GM19239 (cell line): ENCODE data around the gene DNAJC1.
A peak's percentile ranks its signal among the peaks of the same experiment; 100 is the strongest.
"Not testable (repeated sequence)": the region's sequence is repeated elsewhere in the genome, so short reads cannot be mapped to it uniquely, and the experiment has no call there.

Source experiments
- DNase-seq: peaks from one replicate; pipeline ENCODE4 v3.0.0; 2011; ENCODE audit warnings: low spot score; ENCODE audit not compliant: insufficient read length
- FAIRE-seq: peaks from 2 replicates; lab custom pipeline; 2011; peaks lifted over from hg19 to GRCh38; lab: Jason Lieb, UNC

Gene DNAJC1, protein sequence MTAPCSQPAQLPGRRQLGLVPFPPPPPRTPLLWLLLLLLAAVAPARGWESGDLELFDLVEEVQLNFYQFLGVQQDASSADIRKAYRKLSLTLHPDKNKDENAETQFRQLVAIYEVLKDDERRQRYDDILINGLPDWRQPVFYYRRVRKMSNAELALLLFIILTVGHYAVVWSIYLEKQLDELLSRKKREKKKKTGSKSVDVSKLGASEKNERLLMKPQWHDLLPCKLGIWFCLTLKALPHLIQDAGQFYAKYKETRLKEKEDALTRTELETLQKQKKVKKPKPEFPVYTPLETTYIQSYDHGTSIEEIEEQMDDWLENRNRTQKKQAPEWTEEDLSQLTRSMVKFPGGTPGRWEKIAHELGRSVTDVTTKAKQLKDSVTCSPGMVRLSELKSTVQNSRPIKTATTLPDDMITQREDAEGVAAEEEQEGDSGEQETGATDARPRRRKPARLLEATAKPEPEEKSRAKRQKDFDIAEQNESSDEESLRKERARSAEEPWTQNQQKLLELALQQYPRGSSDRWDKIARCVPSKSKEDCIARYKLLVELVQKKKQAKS

DNA sequence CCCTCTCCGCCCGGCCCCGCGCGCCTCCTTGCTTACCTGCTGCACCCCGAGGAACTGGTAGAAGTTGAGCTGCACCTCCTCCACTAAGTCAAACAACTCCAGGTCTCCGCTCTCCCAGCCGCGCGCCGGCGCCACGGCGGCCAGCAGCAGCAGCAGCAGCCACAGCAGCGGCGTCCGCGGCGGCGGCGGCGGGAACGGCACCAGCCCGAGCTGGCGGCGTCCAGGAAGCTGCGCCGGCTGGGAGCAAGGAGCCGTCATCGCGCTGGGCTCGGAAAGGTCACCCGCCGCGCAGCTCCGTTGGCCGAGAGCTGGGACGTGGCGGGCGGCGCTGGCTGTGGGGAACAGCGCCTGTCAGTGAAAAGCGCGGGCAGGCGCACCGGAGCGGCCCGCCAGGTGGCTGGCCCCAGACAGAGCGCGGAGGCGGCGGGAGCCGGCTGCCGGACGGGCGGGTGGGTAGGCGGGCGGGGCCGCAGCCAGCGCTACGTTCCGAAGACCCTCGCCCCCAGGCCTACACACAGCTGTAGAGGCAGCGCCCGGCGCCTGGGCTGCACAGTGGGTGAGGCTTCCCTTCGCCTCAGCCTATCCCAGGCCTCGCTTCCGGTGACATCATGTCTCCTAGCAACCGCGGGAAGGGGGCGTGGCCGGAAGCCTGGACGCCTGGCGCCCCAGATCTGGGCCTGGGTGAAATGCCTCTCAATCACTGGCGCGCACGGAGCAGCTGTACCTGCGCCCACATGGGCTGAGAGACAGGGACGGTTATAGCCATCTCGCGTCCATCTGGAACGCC lies at the start of gene DNAJC1:
TSS of gene DNAJC1 (minus strand) at position 554 of the 787 bp plus-strand sequence. CDS start at position 258, 296 bp downstream.
- FAIRE-seq = peak; percentile 99
- DNase-seq = peak; percentile 74

DNA sequence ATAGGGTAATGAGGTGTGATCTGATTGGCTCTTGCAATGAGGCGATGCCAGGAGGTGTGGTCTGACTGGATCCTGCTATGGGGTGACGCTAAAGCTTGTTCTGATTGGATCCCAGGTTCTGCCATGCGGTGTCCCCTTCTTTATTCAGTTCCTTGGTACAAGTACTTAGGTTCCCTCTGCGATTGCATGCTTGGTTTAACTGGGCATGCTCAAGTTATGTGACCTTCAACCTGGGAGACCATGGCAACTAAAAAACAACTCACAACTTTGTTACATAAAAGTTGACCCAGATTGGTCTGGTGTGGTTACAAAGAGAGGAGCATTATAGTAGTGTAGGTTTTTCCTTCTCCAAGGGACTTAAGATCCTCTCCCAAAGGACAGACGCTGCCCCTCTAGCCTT lies 49.5 kb upstream of the DNAJC1 start:
- no peak for DNase-seq
- no peak for FAIRE-seq

DNA sequence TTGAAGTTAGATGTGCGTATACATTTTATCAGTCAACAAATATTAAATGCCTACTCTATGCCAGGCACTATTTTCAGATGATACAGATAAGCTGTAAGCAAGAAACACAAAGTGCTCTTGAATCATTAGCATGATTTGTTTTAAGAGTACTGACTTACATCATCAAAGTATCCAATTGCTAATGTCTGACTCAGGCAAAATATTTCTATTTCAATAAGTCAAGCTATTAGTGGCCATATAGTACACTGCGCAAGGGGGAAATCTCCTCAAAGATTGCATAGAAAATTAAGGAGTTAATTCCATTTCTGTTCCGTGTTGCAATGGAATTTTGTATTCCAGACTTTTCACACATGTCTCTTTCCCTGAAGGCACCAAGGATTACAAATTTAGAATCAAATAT lies 46.1 kb upstream of the DNAJC1 start:
- DNase-seq (no peak), FAIRE-seq (no peak)

DNA sequence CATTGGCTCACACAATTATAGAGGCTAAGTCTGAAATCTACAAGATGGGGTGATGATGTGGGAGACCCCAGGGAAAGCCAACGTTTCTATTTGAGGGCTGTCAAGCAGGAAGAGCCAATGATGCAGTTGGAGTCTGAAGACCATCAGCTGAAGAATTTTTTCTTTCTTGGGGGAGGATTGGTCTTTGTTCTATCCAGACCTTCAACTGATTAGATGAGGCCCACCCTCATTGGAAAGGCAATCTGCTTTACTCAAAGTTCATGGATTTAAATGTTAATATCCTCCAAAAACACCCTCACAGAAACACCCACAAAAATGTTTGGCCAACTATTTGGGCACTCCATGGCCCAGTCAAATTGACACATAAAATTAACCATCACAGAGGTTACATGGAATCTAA lies 44.3 kb upstream of the DNAJC1 start:
- FAIRE-seq (no peak), DNase-seq (no peak)

DNA sequence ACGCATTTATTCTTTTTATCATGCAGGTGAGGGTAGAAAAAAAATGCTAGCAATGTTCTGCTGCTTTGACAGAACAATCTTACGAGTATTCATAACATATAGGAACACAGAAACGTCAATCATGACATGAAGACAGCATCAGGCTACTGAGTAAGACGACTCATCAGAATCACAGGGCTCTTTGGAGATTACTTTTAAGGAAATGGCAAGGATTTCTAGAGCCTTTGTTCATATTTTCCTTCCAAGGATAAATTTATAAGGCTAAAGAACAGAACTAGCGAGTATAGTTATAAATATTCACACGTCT lies 39.8 kb upstream of the DNAJC1 start:
- DNase-seq (no peak), FAIRE-seq (no peak)

DNA sequence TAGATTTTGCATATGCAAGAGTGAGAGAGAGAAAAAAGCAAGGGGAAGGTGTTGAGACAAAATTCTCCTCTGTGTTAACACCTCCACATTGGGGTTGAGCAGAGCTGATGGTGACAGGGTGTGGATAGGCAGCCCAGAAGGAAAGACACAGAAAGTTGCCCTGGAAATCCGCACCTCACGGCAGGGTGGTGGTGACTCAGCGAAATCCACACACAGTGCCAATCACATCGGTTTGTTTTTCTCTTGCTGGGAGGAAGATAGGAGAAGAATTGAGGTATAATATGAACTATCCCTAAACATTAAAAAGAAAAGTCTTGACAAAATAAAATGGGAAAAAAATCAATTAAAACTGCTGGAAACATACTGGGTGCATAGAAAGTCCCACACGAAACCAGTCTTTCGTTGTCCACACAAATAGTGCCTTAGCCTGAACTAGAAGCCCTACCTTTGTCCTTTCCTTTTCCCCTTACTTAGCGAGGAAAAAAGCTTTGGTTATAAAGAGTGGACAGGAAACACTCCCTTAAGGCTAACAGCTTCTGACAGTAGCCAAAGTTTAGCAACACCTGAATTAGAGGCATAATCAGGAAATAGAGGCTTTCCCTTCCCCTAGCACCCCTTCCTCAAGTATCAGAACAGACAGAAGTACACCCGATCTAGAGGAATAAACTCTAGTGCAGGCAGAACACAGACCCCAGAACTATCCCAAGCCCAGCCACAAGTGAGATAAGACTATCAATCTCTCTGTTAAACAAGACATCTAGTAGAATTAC lies 39.2 kb upstream of the DNAJC1 start:
- no peak for DNase-seq
- FAIRE-seq = no peak

DNA sequence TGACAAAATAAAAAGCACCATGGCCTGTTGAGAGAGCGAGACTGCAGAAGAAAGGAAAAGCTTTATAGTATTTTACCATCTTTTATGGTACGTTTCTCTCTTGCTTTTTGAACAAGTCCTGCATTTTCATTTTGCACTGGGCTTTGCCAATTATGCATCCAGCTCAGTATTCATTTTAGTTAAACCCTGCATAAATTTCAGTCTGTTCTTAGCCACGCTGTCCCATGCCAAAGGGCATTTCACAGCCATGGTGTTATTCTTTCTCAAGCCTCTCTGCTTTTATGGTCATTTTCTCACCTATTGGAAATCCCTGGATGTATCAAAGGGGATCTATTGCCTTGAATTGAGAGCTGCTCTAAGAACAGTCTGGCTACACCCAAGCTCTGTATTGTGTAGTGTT lies 30.8 kb upstream of the DNAJC1 start:
- DNase-seq = no peak
- no peak for FAIRE-seq

DNA sequence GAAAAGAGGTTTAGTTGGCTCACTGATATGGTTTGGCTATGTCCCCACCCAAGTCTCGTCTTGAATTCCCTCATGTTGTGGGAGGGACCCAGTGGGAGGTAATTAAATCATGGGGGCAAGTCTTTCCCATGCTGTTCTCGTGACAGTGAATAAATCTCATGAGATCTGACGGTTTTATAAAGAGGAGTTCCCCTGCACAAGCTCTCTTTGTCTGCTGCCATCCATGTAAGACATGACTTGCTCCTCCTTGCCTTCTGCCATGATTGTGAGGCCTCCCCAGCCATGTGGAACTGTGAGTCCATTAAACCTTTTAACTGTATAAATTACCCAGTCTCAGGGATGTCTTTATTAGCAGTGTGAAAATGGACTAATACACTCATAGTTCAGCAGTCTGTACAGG lies 28.7 kb upstream of the DNAJC1 start:
- DNase-seq, FAIRE-seq: not testable (repeated sequence)

DNA sequence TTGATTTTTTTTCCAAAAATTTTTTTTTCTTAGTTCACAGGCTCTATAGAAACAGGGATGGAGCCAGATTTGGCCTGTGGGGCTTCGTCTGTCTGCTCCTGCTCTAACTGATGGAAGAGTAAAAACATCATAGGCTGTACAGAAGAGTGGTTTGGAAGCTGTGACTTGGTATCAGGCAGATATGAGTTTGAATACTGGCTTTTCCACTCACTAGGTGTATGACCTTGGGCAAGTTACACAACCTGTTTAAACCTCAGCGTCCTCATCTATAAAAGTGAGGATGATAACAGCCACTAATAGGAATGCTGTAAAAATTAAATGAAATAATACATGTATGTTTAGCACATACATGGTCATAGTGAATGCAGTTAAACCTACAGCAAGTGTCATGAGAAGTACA lies 26.9 kb upstream of the DNAJC1 start:
- FAIRE-seq (no peak), DNase-seq (no peak)

DNA sequence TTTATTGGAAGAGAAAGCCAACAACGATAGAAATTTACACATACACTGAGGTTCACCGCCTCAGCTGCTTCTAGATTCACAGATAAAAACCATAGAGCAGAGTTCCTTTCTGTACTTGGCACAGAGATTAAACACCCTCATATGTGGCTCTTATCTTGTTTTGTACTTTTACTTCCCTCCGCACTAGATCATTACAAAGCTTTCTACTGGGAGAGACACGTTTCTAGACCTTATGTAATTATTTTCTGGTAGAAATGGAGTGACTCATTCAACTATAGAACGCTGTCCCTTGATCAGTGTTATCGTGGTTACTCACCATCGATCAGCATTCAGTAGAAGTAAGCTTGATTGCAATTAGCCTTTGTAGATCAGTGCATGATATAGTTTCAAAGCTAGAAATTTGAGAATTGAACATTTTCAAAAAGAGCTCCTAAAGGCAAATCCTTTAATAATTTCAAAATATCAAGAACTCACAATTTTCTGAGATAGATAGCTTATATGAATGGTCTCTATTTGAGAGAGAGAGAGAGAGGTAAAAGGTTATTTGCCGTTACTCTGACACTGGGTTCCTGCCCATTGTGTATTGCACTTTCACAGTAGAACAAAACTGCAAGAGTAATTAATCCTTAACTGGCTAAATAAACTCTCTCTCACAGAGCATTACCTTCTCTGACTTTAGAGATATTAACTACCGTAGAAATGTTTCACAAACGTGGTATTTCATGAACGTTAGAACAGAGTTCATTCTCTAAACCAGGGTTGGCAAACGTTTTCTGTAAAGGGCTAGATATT lies 26.1 kb upstream of the DNAJC1 start:
- DNase-seq = no peak
- FAIRE-seq = no peak

DNA sequence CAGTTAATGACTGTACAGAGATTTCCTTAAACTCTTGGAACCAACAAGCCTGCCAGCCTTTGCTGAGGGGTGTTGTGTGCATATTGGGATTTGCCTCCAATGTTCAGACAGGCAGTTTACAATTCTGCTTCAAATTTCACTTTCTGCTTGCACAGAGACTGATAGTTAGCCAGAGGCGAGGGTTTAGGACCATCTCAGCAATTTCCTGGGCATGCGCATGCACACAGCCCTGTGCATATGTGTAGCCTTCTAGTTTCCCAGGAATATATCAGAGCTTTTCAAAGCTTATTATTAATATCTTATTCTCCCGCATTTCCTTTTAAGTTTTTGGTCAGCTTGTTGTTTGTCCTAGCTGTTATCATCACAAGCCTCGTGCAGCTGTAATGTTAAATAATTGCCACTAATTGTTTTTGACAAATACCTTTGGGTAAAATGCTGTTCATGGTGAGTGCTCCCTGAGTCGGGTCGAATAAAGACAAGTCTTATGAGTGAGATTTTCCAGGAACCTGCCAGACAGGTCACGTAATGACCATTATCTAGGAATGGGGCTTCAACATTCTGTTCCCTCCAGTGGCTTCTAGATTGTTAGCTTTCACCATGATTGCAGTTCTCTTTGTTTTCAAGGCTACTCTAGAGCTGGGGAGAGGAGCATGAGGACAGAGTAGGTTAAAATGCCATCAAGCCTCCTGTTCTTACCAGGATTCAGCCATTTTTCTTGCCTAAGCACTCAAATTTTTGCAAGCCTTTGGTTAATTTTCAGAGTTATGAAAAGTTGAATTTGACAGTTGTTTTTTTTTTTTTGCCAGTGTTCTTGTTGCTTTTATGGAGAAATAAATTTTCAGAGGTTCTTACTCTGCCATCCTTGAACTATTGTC lies 24.1 kb upstream of the DNAJC1 start:
- no peak for DNase-seq
- no peak for FAIRE-seq

DNA sequence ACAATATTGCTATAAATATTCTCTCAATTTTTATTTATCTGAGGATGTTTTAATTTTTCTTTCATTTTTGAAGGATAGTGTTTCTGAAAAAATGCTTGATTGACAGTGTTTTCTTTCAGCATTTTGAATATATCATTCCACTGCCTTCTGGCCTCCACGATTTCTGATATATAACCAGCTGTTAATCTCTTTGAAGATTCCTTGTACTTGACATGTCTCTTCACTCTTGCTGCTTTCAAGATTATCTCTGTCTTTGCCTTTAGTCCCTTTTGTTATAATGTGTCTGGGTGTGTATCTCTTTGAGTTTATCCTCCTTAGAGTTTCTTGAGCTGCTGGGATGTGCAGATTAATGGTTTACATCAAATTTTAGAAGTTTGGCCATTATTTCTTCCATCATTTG lies 22.8 kb upstream of the DNAJC1 start:
- no peak for FAIRE-seq
- no peak for DNase-seq

DNA sequence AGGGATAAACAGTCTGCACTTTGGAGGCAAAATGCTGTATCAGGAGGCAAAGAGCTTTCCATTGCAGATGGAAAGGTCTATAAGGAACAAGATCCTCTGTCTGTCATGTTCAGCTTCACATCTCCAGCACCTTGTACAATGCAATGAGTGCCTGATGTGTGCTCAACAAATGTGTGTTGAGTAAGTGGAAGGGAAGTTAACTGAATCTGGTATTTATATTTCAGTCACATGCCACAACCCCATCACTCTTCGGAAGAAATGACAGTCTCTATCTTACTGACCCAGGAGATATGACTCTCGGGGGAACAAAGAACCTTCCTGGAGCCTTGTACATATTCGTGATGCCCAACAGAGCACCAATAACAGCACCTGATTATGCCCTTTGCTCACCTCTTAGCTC lies 20.0 kb upstream of the DNAJC1 start:
- FAIRE-seq (no peak), DNase-seq (no peak)

DNA sequence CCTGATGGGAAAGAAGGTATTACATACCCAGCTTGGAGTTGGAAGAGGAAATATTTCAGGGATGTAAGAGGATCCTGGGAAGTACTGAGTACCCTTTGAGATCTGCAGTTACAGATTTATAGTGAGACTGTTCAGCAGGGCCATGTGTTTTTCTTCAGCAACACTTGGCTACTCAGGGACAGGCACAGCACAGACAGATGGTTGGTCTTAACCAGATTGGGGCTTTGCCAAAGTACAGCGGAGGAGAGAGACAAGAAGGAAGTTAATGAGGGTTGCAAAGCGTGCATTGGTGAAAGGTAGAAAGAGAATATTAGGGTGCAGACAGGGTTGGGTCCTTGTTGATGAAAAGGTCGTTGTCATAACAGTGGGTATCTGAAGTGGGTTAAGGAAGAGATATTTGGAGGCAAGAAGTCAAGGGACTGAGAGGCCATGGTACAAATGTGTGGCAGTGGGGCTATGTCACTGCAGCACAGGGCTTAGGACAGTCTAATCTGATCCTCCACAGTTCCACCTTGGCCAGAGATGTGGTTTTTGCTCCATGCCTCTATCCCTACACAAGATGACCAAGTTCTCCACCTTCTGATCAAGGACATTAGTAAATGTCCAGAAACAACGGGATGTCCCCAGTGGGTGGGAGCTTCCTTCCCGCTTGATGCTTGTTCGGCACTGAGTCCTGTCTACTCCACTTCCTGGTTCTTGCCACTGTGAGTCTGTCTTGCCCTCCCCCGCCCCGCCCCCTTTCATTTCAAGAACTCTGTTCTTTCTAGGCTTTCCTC lies 18.9 kb upstream of the DNAJC1 start:
- FAIRE-seq = no peak
- DNase-seq = no peak

DNA sequence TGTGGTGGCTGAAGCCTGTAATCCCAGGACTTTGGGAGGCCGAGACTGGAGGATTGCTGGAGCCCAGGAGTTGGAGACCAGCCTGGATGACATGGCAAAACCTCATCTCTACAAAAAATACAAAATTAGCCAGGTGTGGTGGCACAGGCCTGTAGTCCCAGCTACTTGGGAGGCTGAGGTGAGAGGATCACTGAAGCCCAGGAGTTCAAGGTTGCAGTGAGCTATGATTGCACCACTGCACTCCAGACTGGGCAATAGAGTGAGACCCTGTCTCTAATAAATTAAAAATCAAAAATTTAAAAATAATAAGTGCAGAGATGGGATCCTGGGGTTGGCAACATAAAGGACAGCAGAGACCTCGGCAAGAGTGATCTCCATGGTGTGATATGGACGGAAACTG lies 17.6 kb upstream of the DNAJC1 start:
- not testable (repeated sequence) for DNase-seq, FAIRE-seq

DNA sequence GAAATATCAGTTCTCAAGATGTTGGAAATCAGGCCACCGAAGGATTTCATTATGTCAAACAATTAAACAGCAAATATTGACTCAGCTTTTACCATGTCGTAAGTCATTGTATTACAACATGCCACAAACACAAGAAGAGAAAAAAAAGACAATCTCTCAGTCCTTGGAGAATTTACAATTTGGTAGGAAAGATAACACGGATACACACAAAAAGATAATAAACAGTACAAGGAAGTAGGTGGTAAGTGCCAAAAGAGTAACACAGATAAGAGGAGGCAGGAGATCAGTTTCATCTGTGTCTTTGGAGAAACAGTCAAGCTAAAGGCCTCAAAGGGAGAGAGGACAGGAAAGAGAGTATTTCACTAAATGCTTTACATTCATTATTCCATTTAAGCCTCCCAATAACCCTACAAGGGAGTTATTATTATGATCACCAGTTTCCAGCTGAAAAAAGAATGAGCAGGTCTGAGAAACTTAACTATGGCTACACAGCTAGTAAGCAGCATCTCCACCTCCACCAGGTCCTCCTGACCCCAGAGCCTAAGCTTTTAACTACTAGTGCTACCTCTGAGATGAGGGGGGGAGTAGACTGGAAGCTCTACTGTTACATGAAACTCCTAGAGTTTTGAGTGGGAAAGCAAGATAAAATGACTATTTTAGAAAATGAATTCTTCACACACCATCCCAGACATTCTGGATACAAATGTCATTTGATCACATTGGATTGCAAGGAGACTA lies 13.9 kb upstream of the DNAJC1 start:
- DNase-seq (no peak), FAIRE-seq (no peak)

DNA sequence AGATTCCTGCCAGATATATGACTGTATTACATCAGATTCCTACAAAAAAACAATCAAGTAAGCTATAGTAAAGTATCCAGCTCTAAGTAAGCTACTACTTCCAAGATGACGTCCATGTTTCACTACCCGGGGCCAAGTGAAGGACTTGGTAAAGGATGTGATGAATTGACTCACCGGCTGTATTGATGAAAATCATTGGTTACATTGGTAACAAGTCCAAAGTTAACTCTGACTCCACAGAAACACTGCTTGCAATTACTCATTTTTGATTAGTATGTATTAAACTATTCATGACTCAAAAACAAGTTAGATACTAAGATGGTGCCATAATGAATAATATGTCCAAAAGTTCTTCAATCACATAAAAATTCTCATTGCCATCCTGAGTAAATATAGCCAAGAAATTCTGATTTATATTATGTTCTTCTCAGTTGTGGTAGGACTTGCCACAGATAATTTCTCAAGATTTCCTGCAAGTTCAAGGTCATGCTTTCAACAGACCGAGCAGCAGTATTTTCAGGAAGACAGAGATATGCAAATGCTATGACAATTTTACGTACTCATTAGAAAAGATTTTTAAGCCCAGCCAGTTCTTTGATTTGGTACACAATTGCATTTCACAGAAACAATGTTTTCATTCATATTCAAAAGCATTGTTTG lies 12.6 kb upstream of the DNAJC1 start:
- DNase-seq (no peak), FAIRE-seq (no peak)
